Stimulated activated CD4-positive, alpha-beta T cell treated with anti-CD3 and anti-CD28 coated beads, TNF-alpha, amount 100 ng/mL, for 4 hours (primary cell): ENCODE data around the gene ST8SIA5.

ENCODE experiments used
- DNase-seq, 3 experiments: peaks; one replicate each; pipeline ENCODE4 v3.0.0-alpha.2; 2020; ENCODE audit warnings: low read depth in 3 of 3

Gene ST8SIA5

DNA sequence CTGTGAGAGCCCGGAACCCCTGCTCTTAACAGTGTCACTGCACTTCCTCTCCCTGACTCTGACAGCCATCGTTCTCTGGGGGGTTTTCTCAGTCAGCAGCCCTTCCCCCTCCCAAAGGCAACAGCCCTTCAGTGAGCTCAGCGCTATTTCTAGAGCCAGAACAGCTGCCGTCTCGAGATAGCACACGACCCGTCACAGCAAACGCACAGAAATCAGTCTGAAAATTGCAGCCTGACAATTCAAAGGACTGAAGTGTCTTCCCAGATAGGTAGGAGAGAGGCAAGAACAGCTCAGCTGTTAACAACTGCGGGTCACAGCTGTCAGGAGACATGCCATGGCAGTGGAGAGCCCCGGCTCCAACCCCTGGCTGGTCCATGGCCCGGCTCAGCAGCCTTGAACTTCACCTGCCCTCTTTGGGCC lies 45.4 kb downstream of the ST8SIA5 start:
- DNase-seq, result no peak

GRCh38 chr18:46706968-46707367 lies 49.9 kb downstream of the ST8SIA5 start:
- DNase-seq, result no peak

DNA sequence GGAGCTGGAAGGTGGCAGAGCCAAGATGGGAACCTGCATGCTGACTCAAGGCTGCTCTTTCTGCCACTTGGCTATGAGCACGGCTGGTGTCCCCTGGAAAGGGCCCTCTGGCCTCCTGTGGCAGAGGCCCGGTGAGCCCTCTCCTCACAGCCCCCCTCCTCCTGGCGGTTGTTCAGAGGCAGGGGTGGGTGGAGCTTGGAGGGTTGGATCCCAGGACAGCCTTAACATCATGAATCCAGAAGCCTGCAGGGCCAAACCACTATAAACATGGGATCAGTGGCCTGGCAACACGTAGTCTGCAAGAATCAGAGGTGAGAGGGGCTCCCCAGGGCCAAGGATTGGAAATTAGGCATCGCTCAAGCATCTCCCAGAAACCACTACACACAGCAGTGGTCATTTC lies 51.3 kb downstream of the ST8SIA5 start:
- no peak for DNase-seq

- DNase-seq, result no peak
Observed at GRCh38 chr18:46704816-46705215, 52.0 kb downstream of the ST8SIA5 start.

- DNase-seq, result no peak
Observed at GRCh38 chr18:46704189-46704588, 52.7 kb downstream of the ST8SIA5 start.

DNA sequence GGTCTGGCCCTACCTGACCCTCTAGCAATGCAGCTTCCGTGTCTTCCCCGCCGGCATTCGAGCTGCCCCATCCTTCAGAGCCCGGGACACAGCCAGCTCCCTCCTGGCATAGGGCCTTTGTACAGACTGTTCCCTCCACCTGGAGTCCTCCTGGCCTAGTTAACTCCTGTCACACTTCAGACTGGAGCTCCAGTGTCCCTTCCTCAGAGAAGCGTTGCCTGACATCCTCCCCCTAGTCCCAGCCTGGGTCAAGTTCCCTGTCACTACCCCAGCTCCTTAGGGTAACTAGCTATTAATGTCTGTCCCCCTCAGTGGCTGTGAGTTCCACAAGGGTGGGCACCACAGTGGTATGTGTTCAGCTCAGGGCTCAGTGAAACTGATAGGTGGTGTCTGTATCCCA lies 54.4 kb downstream of the ST8SIA5 start:
- no peak for DNase-seq

GRCh38 chr18:46700066-46700824 lies 56.6 kb downstream of the ST8SIA5 start:
- no peak for DNase-seq

GRCh38 chr18:46696702-46697101 lies 60.2 kb downstream of the ST8SIA5 start:
- no peak for DNase-seq

- no peak for DNase-seq
Observed at GRCh38 chr18:46696268-46696667, 60.6 kb downstream of the ST8SIA5 start.

DNA sequence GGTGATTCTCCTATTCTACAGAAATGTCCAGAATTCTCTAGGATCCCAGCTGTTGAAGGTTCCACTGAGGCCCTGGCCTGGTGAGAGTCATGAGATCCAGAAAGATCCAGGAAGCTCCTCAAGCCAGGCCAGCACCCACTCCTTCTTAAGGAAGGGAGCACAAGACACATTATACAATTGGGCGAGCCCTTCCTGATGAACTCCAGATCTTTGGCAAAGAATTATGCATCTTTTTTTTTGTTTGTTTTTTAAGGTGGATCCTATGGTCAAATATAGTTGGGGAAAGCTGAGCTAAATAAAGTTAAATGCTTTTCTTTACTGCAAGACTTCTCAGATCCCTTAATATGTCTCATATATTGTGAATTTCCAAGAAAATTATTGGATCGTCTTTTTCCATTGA lies 62.9 kb downstream of the ST8SIA5 start:
- no peak for DNase-seq

DNA sequence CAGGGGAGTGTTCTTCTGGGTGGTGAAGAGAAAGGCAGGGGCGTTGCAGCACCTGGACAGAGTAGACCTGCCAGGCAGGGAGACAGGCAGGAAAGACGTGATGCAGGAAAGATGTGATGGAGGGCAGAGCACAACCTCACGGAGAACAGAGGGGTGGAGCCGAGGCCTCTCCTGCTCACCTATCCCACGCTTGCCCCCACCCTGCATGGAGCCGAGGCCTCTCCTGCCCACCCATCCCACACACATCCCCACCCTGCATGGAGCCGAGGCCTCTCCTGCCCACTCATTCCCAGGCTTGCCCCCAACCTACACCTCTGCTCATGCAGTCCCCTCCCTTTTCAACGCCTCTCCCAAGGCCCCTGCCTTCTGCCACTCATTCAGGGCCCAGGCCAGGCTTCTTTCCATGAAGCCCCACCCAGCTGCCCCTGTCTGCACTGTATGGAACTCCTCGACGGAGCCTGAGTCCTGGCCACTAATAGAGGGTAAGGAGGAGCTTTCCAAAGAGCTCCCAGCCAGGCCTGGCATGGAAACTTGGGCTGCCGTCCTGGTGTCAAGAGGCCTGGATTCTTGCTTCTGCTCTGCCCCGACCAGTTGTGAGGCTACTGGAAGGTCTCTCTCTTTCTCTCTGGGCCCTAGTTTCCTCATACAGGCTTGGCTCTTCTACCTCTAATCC lies 67.9 kb downstream of the ST8SIA5 start:
- no peak for DNase-seq

DNA sequence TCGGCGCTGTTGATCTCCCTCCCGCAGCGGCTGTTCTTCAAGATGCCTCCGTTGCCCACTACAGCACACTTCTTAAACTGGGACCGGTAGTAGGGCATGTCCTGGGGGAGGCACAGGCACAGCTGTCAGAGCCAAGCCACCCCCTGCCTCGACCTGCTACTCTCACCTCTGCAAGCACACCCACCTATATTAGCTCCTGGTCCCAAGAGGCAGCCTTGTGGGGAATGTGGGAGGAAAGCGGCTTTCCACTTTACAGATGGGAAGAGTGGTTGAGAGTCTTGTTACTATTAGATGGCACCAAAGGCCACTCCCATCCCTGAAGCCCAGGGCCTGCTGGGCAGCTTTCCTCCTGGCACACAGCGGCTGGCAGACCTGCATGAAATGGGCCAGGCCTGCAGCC lies 70.7 kb downstream of the ST8SIA5 start:
- DNase-seq, result no peak

- DNase-seq, result no peak
Observed at GRCh38 chr18:46683252-46683651, 73.6 kb downstream of the ST8SIA5 start.

GRCh38 chr18:46680784-46681695 lies 75.8 kb downstream of the ST8SIA5 start:
- DNase-seq, result no peak

- DNase-seq, result no peak
Observed at GRCh38 chr18:46679846-46680598, 76.8 kb downstream of the ST8SIA5 start.

DNA sequence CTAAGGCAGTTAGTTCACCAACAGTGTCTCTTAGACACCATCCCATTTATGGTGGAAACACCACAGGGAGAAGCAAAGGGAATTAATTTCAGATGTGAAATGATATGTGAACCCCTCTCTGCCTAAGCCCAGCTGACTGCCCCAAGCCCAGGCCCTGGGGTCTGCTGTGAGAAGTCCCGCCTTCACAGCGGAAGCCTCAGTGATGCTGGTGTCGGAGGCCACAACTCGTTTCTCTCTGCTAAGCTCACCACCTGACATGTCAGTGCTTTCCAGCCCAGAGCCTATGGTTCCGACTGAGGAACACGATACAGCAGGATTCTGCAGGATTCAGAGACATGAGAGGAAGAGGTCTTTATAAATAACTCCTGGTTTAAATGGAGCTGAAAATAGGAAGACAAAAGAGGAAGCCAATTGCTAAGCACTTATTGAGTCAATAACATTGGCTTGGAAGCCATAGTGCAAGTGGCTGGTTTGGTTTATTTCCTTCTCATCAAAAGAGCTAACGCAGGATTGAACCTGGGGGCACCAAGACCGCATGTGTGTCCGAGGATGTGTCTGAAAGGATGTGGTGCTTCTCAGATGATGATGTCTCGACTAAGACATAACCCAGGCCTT lies 78.0 kb downstream of the ST8SIA5 start:
- DNase-seq, result no peak

DNA sequence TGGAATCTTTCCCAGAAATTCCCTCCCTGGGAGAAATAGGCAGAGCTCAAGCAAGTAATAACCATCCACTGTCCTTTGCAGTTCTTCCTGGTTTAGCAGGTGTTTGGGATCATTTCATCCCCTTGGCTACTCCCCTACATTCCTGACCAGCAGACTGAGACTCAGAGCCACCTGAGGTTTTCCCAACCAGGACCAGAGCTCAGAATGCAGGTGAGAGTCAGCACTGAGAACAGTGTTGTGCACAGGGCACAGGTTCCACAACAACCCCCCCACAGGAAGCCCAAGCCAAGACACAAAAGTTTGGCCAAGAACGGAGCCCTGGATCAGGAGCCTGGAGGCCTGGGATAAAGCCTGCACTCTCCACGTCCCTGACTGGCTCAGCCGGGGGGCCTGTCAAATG lies 78.8 kb downstream of the ST8SIA5 start:
- no peak for DNase-seq

- no peak for DNase-seq
Observed at GRCh38 chr18:46677611-46678010, 79.2 kb downstream of the ST8SIA5 start.

GRCh38 chr18:46676182-46676835 lies 80.5 kb downstream of the ST8SIA5 start:
- no peak for DNase-seq

DNA sequence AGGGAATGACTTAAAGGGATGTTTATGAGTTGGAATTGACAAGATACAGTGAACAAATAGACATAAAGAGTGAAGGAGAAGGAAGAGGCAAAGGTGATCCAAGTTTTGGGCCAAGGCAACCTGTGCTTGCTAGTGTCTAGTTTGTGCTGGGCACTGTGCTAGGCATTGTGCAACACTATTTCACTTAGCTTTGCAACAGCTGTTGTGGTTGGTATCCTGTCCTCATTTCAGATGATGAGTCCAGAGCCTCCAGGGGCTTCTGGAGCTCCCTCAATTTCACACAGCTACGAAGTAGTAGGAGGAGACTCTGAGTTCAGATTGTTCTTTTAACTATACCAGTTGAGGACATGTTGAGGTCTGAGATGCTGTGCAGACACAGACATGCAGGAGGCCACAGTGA lies 81.7 kb downstream of the ST8SIA5 start:
- DNase-seq, result no peak
